GM21390 (cell line): Measurements from ENCODE around the gene CASKIN1.
"Not testable (repeated sequence)": the region's sequence is repeated elsewhere in the genome, so short reads cannot be mapped to it uniquely, and the experiment has no call there.

Experiments
- ATAC-seq: cut with Tn5 transposase; IDR thresholded peaks from one replicate; pipeline ENCODE4 v1.9.1; 2021; ENCODE audit not compliant: unreplicated experiment

CASKIN1 gene

GRCh38 chr16:2145843-2146242 lies 50.6 kb downstream of the CASKIN1 start:
- ATAC-seq: no peak

- no peak for ATAC-seq
These were observed 52.4 kb downstream of the CASKIN1 start for GRCh38 chr16:2143878-2144485.

- ATAC-seq: no peak
These were observed 53.2 kb downstream of the CASKIN1 start for GRCh38 chr16:2142942-2143877.

- ATAC-seq: not testable (repeated sequence)
These were observed 60.5 kb downstream of the CASKIN1 start, which contains the start of gene PKD1 for GRCh38 chr16:2135770-2136490. PKD1 (minus strand) TSS chr16:2135898; CDS start chr16:2135689, 209 bp downstream.

- ATAC-seq: not testable (repeated sequence)
These were observed 61.3 kb downstream of the CASKIN1 start for GRCh38 chr16:2135071-2135470.

GRCh38 chr16:2133797-2134196 lies 62.6 kb downstream of the CASKIN1 start:
- ATAC-seq: not testable (repeated sequence)

- ATAC-seq: not testable (repeated sequence)
These were observed 66.4 kb downstream of the CASKIN1 start for GRCh38 chr16:2129890-2130447.

GRCh38 chr16:2129251-2129650 lies 67.2 kb downstream of the CASKIN1 start:
- not testable (repeated sequence) for ATAC-seq

GRCh38 chr16:2127630-2128280 lies 68.7 kb downstream of the CASKIN1 start:
- not testable (repeated sequence) for ATAC-seq
